Endothelial cell (in vitro differentiated cells): ENCODE results near the gene ARID1B. TPM values are rescaled to one million over a fixed set of nuclear protein-coding genes. Genes with fewer than 3 reads are reported as not detected.

Experiments
- DNase-seq: peaks from one replicate; pipeline ENCODE4 v3.0.0; 2021; ENCODE audit warnings: low spot score
- H3K27ac Mint-ChIP-seq: one replicate; pipeline ENCODE4 v1.8.0; 2021; ENCODE audit warnings: mixed read lengths, inconsistent platforms; ENCODE audit not compliant: unreplicated experiment
- H3K27me3 Mint-ChIP-seq: one replicate; pipeline ENCODE4 v1.8.0; 2021; ENCODE audit warnings: mild to moderate bottlenecking, moderate library complexity, mixed read lengths, inconsistent platforms; ENCODE audit not compliant: unreplicated experiment
- H3K36me3 Mint-ChIP-seq: one replicate; pipeline ENCODE4 v1.8.0; 2021; ENCODE audit warnings: mild to moderate bottlenecking, low read depth, mixed read lengths, inconsistent platforms; ENCODE audit not compliant: unreplicated experiment
- H3K4me1 Mint-ChIP-seq: one replicate; pipeline ENCODE4 v1.8.0; 2021; ENCODE audit warnings: mild to moderate bottlenecking, mixed read lengths, inconsistent platforms; ENCODE audit not compliant: unreplicated experiment
- H3K4me3 Mint-ChIP-seq: one replicate; pipeline ENCODE4 v1.8.0; 2021; ENCODE audit warnings: mild to moderate bottlenecking, mixed read lengths, inconsistent platforms; ENCODE audit not compliant: unreplicated experiment
- H3K9me3 Mint-ChIP-seq: one replicate; pipeline ENCODE4 v1.8.0; 2021; ENCODE audit warnings: mixed read lengths, inconsistent platforms; ENCODE audit not compliant: unreplicated experiment
- total RNA-seq: library from RNA; stranded (reverse); fragmentation: NEBNext Ultra II Directional; extraction: Animal tissue kit (Norgen Biotek cat#: 25700); gene quantifications from one replicate; pipeline ENCODE4 v1.2.1, GENCODE V29; 2021; ENCODE audit not compliant: unreplicated experiment
- TF ChIP-seq, protein P1 (sequence below): fragments of 200-600 bp; sonication (generic); IDR thresholded peaks from one replicate; pipeline ENCODE4 v1.5.0; 2021; ENCODE audit warnings: antibody characterized with exemption; ENCODE audit not compliant: unreplicated experiment

The ARID1B gene
- total RNA-seq, 1 donor from 2014 or later: 104 TPM

DNA sequence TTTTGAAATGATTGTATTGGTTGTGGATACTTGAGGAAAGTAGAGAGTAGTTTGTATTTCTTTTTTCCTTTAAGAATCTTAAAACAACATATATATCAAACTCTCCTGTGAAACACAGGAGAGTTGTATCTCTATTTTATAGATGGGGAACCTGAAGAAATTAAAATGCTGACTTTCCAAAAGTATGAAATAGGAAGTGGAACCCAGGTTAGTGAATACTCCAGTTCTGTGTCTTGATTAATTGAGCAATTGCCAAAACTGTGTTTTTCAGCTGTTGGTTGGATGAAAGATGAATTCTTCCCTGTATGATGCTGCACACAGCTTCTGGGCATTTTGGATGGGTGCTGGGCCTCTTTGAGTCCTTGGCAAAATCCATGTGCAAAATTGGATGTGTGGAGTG is 86.3 kb downstream of the ARID1B start:
- H3K27me3 Mint-ChIP-seq: peaks cover 13% of the 10 kb centered on the region

DNA sequence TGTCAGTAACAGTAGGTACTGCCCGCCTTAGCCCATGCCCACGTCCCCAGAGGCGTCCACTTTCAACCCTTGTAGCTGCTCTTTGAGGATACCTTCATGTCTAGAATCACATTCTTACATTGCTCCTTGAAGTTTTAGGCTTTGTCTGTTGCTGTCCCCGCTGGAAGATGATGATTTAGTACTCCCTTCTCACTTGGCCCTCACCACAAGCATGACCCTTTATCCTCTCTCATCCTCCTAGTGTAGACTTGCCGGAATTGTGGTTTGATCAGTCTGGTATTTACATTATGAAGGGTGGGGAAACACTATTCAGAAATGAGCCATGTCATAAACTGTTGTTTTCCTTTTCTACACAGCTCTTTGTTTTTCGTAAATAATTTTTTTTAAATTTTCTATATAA is 87.4 kb downstream of the ARID1B start:
- H3K9me3 Mint-ChIP-seq: no peaks in the 10 kb centered on the region
- DNase-seq: no peak
- H3K4me3 Mint-ChIP-seq: no peak overlapping the region
- TF ChIP-seq, protein P1, sequence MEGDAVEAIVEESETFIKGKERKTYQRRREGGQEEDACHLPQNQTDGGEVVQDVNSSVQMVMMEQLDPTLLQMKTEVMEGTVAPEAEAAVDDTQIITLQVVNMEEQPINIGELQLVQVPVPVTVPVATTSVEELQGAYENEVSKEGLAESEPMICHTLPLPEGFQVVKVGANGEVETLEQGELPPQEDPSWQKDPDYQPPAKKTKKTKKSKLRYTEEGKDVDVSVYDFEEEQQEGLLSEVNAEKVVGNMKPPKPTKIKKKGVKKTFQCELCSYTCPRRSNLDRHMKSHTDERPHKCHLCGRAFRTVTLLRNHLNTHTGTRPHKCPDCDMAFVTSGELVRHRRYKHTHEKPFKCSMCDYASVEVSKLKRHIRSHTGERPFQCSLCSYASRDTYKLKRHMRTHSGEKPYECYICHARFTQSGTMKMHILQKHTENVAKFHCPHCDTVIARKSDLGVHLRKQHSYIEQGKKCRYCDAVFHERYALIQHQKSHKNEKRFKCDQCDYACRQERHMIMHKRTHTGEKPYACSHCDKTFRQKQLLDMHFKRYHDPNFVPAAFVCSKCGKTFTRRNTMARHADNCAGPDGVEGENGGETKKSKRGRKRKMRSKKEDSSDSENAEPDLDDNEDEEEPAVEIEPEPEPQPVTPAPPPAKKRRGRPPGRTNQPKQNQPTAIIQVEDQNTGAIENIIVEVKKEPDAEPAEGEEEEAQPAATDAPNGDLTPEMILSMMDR: no peak
- H3K27me3 Mint-ChIP-seq: peaks cover 13% of the 10 kb centered on the region
- no peak overlapping the region for H3K27ac Mint-ChIP-seq
- H3K4me1 Mint-ChIP-seq: peaks cover 62% of the 10 kb centered on the region
- peaks cover 6% of the 10 kb centered on the region for H3K36me3 Mint-ChIP-seq

More for the DNA sequence above, 86.3 kb downstream of the ARID1B start:
- peaks cover 6% of the 10 kb centered on the region for H3K36me3 Mint-ChIP-seq
- peaks cover 56% of the 10 kb centered on the region for H3K4me1 Mint-ChIP-seq
- no peaks in the 10 kb centered on the region for H3K9me3 Mint-ChIP-seq
- TF ChIP-seq, protein P1: no peak
- no peak overlapping the region for H3K27ac Mint-ChIP-seq
- DNase-seq: no peak
- no peak overlapping the region for H3K4me3 Mint-ChIP-seq

DNA sequence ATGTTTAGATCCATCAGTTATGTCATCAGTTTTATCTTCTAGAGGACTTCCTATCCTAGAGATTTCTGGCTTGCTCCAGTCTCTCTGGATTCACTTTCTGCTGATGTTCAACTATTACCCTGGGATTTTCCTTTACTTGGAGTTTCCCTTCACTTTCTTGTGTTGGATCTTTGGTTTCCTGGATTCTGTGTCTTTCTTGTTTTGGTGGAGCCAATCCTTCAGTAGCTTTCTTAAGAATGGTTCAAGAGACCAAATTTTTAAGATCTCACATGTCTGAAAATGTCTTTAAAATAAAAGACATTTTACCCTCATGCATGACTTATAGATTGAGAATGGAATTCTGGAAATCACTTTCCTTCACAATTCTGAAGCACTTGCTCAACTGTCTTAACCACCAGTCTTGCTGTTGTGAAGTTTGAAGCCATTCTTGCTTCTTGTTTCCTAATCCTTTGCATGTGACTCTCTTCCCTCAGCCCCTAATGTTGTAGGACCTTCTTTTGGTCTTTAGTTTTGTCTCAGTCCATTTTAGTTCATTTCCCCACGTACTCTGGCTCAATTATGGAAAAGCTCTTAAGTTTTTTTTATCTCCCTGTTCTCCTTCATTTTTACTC is 87.9 kb downstream of the ARID1B start:
- H3K36me3 Mint-ChIP-seq: peaks cover 6% of the 10 kb centered on the region
- peaks cover 13% of the 10 kb centered on the region for H3K27me3 Mint-ChIP-seq
- no peak overlapping the region for H3K27ac Mint-ChIP-seq
- DNase-seq: no peak
- H3K9me3 Mint-ChIP-seq: no peaks in the 10 kb centered on the region
- TF ChIP-seq, protein P1: no peak
- peaks cover 66% of the 10 kb centered on the region for H3K4me1 Mint-ChIP-seq
- no peak overlapping the region for H3K4me3 Mint-ChIP-seq

DNA sequence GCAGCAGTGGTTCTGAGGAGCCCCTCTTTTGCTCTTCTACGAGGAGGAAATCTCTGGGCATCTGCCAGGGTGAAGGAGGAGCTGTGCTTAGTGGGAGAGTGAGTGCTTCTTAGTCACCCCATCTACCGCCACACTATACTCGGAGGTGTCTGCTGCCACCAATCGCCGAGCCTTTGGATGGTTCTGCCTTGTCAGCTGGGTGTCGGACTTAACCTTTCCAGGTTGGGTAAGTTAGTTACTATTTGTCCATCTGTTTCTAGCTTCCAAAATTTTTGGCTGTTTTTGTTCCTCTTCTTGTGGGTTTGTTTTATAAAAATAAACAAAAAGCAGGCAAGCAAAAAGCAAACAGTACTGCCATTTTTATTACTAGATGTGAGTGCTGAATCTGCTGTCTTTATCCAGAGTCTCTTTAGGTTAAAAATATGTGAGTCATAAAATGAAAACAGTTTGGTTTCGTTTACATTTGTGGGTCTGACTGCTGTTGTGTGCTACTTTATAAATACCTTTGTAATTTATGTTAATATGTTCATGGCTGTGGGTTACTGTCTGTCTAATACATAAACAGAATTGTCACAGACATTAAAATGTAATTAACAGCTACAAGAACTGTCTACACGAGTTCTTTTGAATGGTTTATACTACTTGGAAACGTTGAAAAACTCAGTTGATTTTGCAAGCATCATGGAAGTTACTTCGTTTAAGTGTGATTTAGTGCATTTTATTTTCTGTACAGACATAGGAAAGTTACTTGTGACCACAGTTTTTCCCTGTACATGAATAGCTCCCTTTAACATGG is 89.2 kb downstream of the ARID1B start:
- Mint-ChIP-seq H3K4me1 (peaks cover 69% of the 10 kb centered on the region), H3K36me3 (peaks cover 6% of the 10 kb centered on the region), H3K4me3 (peak overlapping the region; percentile 17), H3K27me3 (peaks cover 13% of the 10 kb centered on the region), H3K27ac (peak overlapping the region; percentile 83), H3K9me3 (no peaks in the 10 kb centered on the region)
- TF ChIP-seq, protein P1: no peak
- no peak for DNase-seq

DNA sequence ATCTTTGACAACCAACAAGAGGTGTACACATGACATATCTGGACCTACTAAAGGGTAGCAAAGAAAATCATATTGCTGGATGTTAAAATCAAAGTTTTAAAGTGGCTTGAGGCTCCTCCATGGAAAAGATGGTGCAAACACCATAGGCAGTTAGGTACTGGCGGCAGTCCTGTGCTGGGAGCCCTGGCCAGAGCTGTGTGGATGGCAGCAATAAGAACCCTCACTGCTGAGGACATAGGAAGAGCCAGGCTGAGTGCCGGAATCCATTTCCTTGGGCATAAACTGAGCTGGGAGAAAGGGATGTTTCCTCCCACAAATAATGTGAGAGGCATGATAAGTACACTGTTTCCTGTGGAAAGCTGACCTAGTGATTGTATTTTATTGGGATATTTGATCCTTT is 89.9 kb downstream of the ARID1B start:
- Mint-ChIP-seq H3K9me3 (no peaks in the 10 kb centered on the region), H3K27ac (peak overlapping the region; percentile 83), H3K4me3 (no peak overlapping the region), H3K27me3 (peaks cover 10% of the 10 kb centered on the region), H3K36me3 (peaks cover 6% of the 10 kb centered on the region), H3K4me1 (peaks cover 67% of the 10 kb centered on the region)
- peak; percentile 11 for DNase-seq
- TF ChIP-seq, protein P1: no peak
